Measurements from ENCODE around the gene ZNF592.

DNA sequence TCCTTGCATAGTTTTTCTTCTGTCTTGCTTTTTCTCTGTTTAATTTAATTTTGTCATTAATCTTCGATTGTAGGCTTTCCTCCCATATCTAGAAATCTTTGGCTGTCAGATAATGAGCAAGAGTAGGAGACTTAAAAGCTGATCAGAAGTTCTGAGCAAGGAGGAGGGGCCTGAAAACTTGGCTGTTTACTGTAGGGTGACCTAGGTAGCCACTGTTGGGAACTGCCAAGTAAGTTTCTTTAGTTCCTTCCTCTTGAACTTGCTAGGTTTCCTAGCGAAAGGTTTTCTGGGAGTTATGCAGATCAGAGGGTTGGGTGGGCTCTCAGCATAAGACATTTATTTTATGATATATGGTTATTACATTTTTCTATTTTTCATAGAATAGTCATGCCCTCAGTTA lies 83.2 kb downstream of the ZNF592 start:
- TF ChIP-seq, protein P1, sequence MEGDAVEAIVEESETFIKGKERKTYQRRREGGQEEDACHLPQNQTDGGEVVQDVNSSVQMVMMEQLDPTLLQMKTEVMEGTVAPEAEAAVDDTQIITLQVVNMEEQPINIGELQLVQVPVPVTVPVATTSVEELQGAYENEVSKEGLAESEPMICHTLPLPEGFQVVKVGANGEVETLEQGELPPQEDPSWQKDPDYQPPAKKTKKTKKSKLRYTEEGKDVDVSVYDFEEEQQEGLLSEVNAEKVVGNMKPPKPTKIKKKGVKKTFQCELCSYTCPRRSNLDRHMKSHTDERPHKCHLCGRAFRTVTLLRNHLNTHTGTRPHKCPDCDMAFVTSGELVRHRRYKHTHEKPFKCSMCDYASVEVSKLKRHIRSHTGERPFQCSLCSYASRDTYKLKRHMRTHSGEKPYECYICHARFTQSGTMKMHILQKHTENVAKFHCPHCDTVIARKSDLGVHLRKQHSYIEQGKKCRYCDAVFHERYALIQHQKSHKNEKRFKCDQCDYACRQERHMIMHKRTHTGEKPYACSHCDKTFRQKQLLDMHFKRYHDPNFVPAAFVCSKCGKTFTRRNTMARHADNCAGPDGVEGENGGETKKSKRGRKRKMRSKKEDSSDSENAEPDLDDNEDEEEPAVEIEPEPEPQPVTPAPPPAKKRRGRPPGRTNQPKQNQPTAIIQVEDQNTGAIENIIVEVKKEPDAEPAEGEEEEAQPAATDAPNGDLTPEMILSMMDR (IDR thresholded peaks at IDR 0.05; ENCODE audit: poor library complexity, severe bottlenecking), result no peak
- TF ChIP-seq RAD21 (conservative IDR thresholded peaks at IDR 0.05) (no peak), EP300 (conservative IDR thresholded peaks at IDR 0.05; ENCODE audit: poor library complexity, severe bottlenecking) (no peak), EZH2 (IDR thresholded peaks at IDR 0.05; ENCODE audit: borderline replicate concordance, insufficient read depth, low read length, poor library complexity, severe bottlenecking) (no peak), MXI1 (conservative IDR thresholded peaks at IDR 0.05; ENCODE audit: poor library complexity, severe bottlenecking) (no peak), POLR2AphosphoS5 (IDR thresholded peaks at IDR 0.05) (no peak), TAF1 (IDR thresholded peaks at IDR 0.05; ENCODE audit: low read depth) (no peak), SMC3 (conservative IDR thresholded peaks at IDR 0.05; ENCODE audit: poor library complexity) (no peak)
- TF ChIP-seq, protein P2, sequence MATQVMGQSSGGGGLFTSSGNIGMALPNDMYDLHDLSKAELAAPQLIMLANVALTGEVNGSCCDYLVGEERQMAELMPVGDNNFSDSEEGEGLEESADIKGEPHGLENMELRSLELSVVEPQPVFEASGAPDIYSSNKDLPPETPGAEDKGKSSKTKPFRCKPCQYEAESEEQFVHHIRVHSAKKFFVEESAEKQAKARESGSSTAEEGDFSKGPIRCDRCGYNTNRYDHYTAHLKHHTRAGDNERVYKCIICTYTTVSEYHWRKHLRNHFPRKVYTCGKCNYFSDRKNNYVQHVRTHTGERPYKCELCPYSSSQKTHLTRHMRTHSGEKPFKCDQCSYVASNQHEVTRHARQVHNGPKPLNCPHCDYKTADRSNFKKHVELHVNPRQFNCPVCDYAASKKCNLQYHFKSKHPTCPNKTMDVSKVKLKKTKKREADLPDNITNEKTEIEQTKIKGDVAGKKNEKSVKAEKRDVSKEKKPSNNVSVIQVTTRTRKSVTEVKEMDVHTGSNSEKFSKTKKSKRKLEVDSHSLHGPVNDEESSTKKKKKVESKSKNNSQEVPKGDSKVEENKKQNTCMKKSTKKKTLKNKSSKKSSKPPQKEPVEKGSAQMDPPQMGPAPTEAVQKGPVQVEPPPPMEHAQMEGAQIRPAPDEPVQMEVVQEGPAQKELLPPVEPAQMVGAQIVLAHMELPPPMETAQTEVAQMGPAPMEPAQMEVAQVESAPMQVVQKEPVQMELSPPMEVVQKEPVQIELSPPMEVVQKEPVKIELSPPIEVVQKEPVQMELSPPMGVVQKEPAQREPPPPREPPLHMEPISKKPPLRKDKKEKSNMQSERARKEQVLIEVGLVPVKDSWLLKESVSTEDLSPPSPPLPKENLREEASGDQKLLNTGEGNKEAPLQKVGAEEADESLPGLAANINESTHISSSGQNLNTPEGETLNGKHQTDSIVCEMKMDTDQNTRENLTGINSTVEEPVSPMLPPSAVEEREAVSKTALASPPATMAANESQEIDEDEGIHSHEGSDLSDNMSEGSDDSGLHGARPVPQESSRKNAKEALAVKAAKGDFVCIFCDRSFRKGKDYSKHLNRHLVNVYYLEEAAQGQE (IDR thresholded peaks at IDR 0.05; ENCODE audit: borderline replicate concordance), result no peak
